Stimulated activated CD4-positive, alpha-beta T cell treated with anti-CD3 and anti-CD28 coated beads, Interleukin-4, amount 100 ng/mL, for 4 hours (primary cell): ENCODE data around the gene DNAJC18.
"Not testable (repeated sequence)": the region's sequence is repeated elsewhere in the genome, so short reads cannot be mapped to it uniquely, and the experiment has no call there.

Experiments
- DNase-seq, 2 experiments: peaks; one replicate each; pipeline ENCODE4 v3.0.0-alpha.2; 2020

DNAJC18 gene

GRCh38 chr5:139460455-139460854 lies 21.1 kb upstream of the DNAJC18 start:
- DNase-seq: no peak

GRCh38 chr5:139459451-139459934 lies 20.2 kb upstream of the DNAJC18 start:
- DNase-seq: peak in 1 of 2 experiments; percentile 33

GRCh38 chr5:139458580-139459407 lies 19.5 kb upstream of the DNAJC18 start:
- peak; percentile 56 to 81 for DNase-seq

- DNase-seq: no peak
Observed at GRCh38 chr5:139457653-139458306, 18.5 kb upstream of the DNAJC18 start.

GRCh38 chr5:139457241-139457640 lies 17.9 kb upstream of the DNAJC18 start:
- DNase-seq: no peak

GRCh38 chr5:139456776-139457175 lies 17.5 kb upstream of the DNAJC18 start:
- no peak for DNase-seq

GRCh38 chr5:139454568-139455290 lies 15.4 kb upstream of the DNAJC18 start:
- DNase-seq: no peak

GRCh38 chr5:139453683-139454567 lies 14.6 kb upstream of the DNAJC18 start:
- peak in 1 of 2 experiments; percentile 69 for DNase-seq

- no peak for DNase-seq
Observed at GRCh38 chr5:139451878-139452660, 12.7 kb upstream of the DNAJC18 start.

GRCh38 chr5:139451176-139451575 lies 11.9 kb upstream of the DNAJC18 start:
- no peak for DNase-seq

GRCh38 chr5:139446956-139447779 lies 7.8 kb upstream of the DNAJC18 start:
- no peak for DNase-seq

GRCh38 chr5:139445325-139446170 lies 6.2 kb upstream of the DNAJC18 start:
- DNase-seq: no peak

GRCh38 chr5:139443831-139444453 lies 4.6 kb upstream of the DNAJC18 start:
- DNase-seq: no peak

- not testable (repeated sequence) for DNase-seq
Observed at GRCh38 chr5:139440416-139440815, 1.1 kb upstream of the DNAJC18 start.

GRCh38 chr5:139438707-139439012 lies 665 bp downstream of the DNAJC18 start:
- no peak for DNase-seq

- DNase-seq: no peak
Observed at GRCh38 chr5:139435676-139436075, 3.6 kb downstream of the DNAJC18 start.

GRCh38 chr5:139431706-139432105 lies 7.6 kb downstream of the DNAJC18 start:
- DNase-seq: no peak

GRCh38 chr5:139430015-139430414 lies 9.3 kb downstream of the DNAJC18 start:
- no peak for DNase-seq

- DNase-seq: no peak
Observed at GRCh38 chr5:139426203-139426885, 13.0 kb downstream of the DNAJC18 start.
